CD14-positive monocyte (primary cell): ENCODE results near the gene SSU72. TPM values are rescaled to one million over a fixed set of nuclear protein-coding genes. Genes with fewer than 3 reads are reported as not detected.

Experiments
- DNase-seq, 3 donors: peaks; one replicate each; pipeline ENCODE4 v3.0.0-alpha.2; 2011 to 2022
- H2AFZ ChIP-seq: 2 replicates; pipeline ENCODE4 v1.6.0; 2012; ENCODE audit warnings: mild to moderate bottlenecking, low read depth, low read length, inconsistent platforms; ENCODE audit not compliant: insufficient read depth, poor library complexity, severe bottlenecking
- H3K27ac ChIP-seq, 2 donors: 1 replicate in 1 of 2; 2 replicates in 1 of 2; pipeline ENCODE4 v1.5.1; 2012 to 2013; ENCODE audit warnings: low read length in 2 of 2, control low read depth in 1 of 2, inconsistent platforms in 1 of 2, low read depth in 1 of 2, mild to moderate bottlenecking in 1 of 2
- H3K27me3 ChIP-seq, 2 donors: one replicate each; pipeline versions ENCODE4 v1.6.0 to v1.6.1; 2011 to 2013; ENCODE audit warnings: low read length in 2 of 2; ENCODE audit not compliant: control insufficient read depth in 2 of 2, insufficient read depth in 2 of 2
- H3K36me3 ChIP-seq, 2 donors: replicated peaks in 1 of 2; 1 replicate in 1 of 2; 2 replicates in 1 of 2; pipeline versions ENCODE4 v1.5.1 to v1.6.1; 2012 to 2013; ENCODE audit warnings: low read length in 2 of 2, control low read depth in 1 of 2, inconsistent platforms in 1 of 2, mild to moderate bottlenecking in 1 of 2; ENCODE audit not compliant: insufficient read depth in 2 of 2, control insufficient read depth in 1 of 2
- H3K4me1 ChIP-seq, 2 donors: 1 replicate in 1 of 2; 2 replicates in 1 of 2; pipeline versions ENCODE4 v1.5.1 to v1.6.1; 2012 to 2013; ENCODE audit warnings: low read length in 2 of 2, control low read depth in 1 of 2, inconsistent platforms in 1 of 2, mild to moderate bottlenecking in 1 of 2, moderate library complexity in 1 of 2; ENCODE audit not compliant: insufficient read depth in 2 of 2, control insufficient read depth in 1 of 2
- H3K4me2 ChIP-seq: replicated peaks from 2 replicates; pipeline ENCODE3; 2012; ENCODE audit warnings: low read length, moderate library complexity, mild to moderate bottlenecking; ENCODE audit not compliant: poor library complexity, severe bottlenecking; ENCODE audit errors: extremely low read depth
- H3K4me3 ChIP-seq, 3 experiments: fragments of 200-600 bp in 1 of 3; sonication (generic) in 1 of 3; replicated peaks in 1 of 3; 1 replicate in 2 of 3; 2 replicates in 1 of 3; pipeline ENCODE4 v1.5.1; 2011 to 2013; ENCODE audit warnings: low read length in 3 of 3, mild to moderate bottlenecking in 3 of 3, control low read depth in 2 of 3, low read depth in 2 of 3, inconsistent platforms in 1 of 3, moderate library complexity in 1 of 3
- H3K79me2 ChIP-seq: 2 replicates; pipeline ENCODE4 v1.6.0; 2012; ENCODE audit warnings: mild to moderate bottlenecking, control low read depth, inconsistent platforms, low read length, moderate library complexity; ENCODE audit not compliant: insufficient read depth
- H3K9ac ChIP-seq: 2 replicates; pipeline ENCODE4 v1.6.0; 2017; ENCODE audit warnings: low read length, mild to moderate bottlenecking; ENCODE audit not compliant: insufficient read depth, poor library complexity, severe bottlenecking
- H3K9me3 ChIP-seq, 2 donors: replicated peaks in 1 of 2; 1 replicate in 1 of 2; 2 replicates in 1 of 2; pipeline versions ENCODE4 v1.5.1 to v1.6.1; 2012 to 2013; ENCODE audit warnings: low read length in 2 of 2, control low read depth in 1 of 2; ENCODE audit not compliant: control insufficient read depth in 1 of 2, insufficient read depth in 1 of 2
- H4K20me1 ChIP-seq: 2 replicates; pipeline ENCODE4 v1.6.0; 2012; ENCODE audit warnings: mild to moderate bottlenecking, low read length, control low read depth, moderate library complexity; ENCODE audit not compliant: insufficient read depth
- H3K27ac Mint-ChIP-seq, 7 donors: one replicate each; pipeline ENCODE4 v1.8.0; 2020; ENCODE audit warnings: mild to moderate bottlenecking in 7 of 7, mixed read lengths in 7 of 7, moderate library complexity in 6 of 7, inconsistent platforms in 2 of 7
- H3K27me3 Mint-ChIP-seq, 3 donors: one replicate each; pipeline ENCODE4 v1.8.0; 2021 to 2022; ENCODE audit warnings: low read depth in 3 of 3, mild to moderate bottlenecking in 3 of 3, mixed read lengths in 3 of 3, moderate library complexity in 3 of 3, inconsistent platforms in 1 of 3
- H3K36me3 Mint-ChIP-seq, 2 donors: one replicate each; pipeline ENCODE4 v1.8.0; 2020; ENCODE audit warnings: mixed read lengths in 2 of 2, inconsistent platforms in 1 of 2, mild to moderate bottlenecking in 1 of 2
- H3K4me1 Mint-ChIP-seq: one replicate; pipeline ENCODE4 v1.8.0; 2020; ENCODE audit warnings: mild to moderate bottlenecking, mixed read lengths
- H3K4me3 Mint-ChIP-seq, 2 donors: one replicate each; pipeline ENCODE4 v1.8.0; 2020; ENCODE audit warnings: mild to moderate bottlenecking in 2 of 2, mixed read lengths in 2 of 2, moderate library complexity in 1 of 2
- H3K9me3 Mint-ChIP-seq, 7 donors: one replicate each; pipeline ENCODE4 v1.8.0; 2020 to 2022; ENCODE audit warnings: mixed read lengths in 7 of 7, mild to moderate bottlenecking in 6 of 7, moderate library complexity in 6 of 7, inconsistent platforms in 2 of 7
- CTCF ChIP-seq: fragments of 200-600 bp; IDR thresholded peaks from one replicate; pipeline ENCODE4 v1.8.0; 2022; ENCODE audit warnings: antibody characterized with exemption, mild to moderate bottlenecking
- WGBS: methylation state at CpG from one replicate; pipeline ENCODE4 v1.1.5; 2013; ENCODE audit warnings: missing lambda C conversion rate; ENCODE audit not compliant: insufficient coverage; 5-methylcytosine and 5-hydroxymethylcytosine counted together
- intact Hi-C, 2 donors: fragments of 100-400 bp; cut with micrococcal nuclease; formaldehyde crosslinking; loops; one replicate each; pipeline versions ENCODE4 v1.15.0 to v1.15.1; 2023
- polyA plus RNA-seq, 3 donors: library from polyadenylated mRNA; depleted of rRNA in 1 of 3; unstranded in 2 of 3; stranded (reverse) in 1 of 3; fragments of 300-500 nt in 2 of 3; fragments of >200 nt in 1 of 3; fragmentation: Illumina TruSeq in 2 of 3; gene quantifications; 1 replicate in 2 of 3; 2 replicates in 1 of 3; pipeline ENCODE4 v1.2.3, GENCODE V29; 2012 to 2021

Gene SSU72
- polyA plus RNA-seq, 3 donors = 88.1 to 168 (median 138) TPM

- H3K27ac Mint-ChIP-seq = no peak overlapping the region
- peaks cover 4 to 28% (median 17%) of the 10 kb centered on the region in 3 donors for H3K27me3 Mint-ChIP-seq
- peaks cover 2% of the 10 kb centered on the region for H3K4me1 Mint-ChIP-seq
- H3K9me3 Mint-ChIP-seq = peaks cover 0 to 3% (median 0%) of the 10 kb centered on the region in 7 donors
- Histone ChIP-seq H3K27ac (no peak overlapping the region), H3K79me2 (no peaks in the 10 kb centered on the region), H3K4me3 (no peak overlapping the region), H3K27me3 (peaks cover 0 to 20% of the 10 kb centered on the region in 2 donors), H2AFZ (no peak overlapping the region), H4K20me1 (peaks cover 7% of the 10 kb centered on the region), H3K4me2 (no peak overlapping the region), H3K36me3 (peaks cover 20 to 22% of the 10 kb centered on the region in 2 donors), H3K9ac (no peak overlapping the region), H3K4me1 (peaks cover 0 to 7% of the 10 kb centered on the region in 2 donors), H3K9me3 (no peaks in the 10 kb centered on the region)
- H3K36me3 Mint-ChIP-seq = peaks cover 20 to 22% of the 10 kb centered on the region in 2 donors
- H3K4me3 Mint-ChIP-seq = no peak overlapping the region
- no peak for DNase-seq
- intact Hi-C loops = no loop called here
- 94% methylated on average over 23 of the region's 23 CpGs for WGBS
- TF ChIP-seq CTCF = no peak
These were observed 36.3 kb downstream of the SSU72 start for GRCh38 chr1:1538334-1538733.

GRCh38 chr1:1537626-1538250 lies 36.9 kb downstream of the SSU72 start:
- H3K9ac ChIP-seq = no peak overlapping the region
- no peak overlapping the region for H3K27ac ChIP-seq
- H4K20me1 ChIP-seq = peaks cover 7% of the 10 kb centered on the region
- H3K9me3 ChIP-seq = peaks cover 0 to under 1% of the 10 kb centered on the region in 2 donors
- no peak for DNase-seq
- Mint-ChIP-seq H3K4me1 (peaks cover 4% of the 10 kb centered on the region), H3K36me3 (peaks cover 16 to 17% of the 10 kb centered on the region in 2 donors), H3K27ac (no peak overlapping the region), H3K9me3 (peaks cover 0 to 3% (median 0%) of the 10 kb centered on the region in 7 donors), H3K4me3 (no peak overlapping the region), H3K27me3 (peaks cover 4 to 28% (median 17%) of the 10 kb centered on the region in 3 donors)
- H3K79me2 ChIP-seq = no peaks in the 10 kb centered on the region
- H3K27me3 ChIP-seq = peaks cover 0 to 20% of the 10 kb centered on the region in 2 donors
- peaks cover 14 to 16% of the 10 kb centered on the region in 2 donors for H3K36me3 ChIP-seq
- no peak overlapping the region for H3K4me2 ChIP-seq
- no peak overlapping the region for H2AFZ ChIP-seq
- 95% methylated on average over 28 of the region's 32 CpGs for WGBS
- TF ChIP-seq CTCF = no peak
- no peak overlapping the region for H3K4me3 ChIP-seq
- peaks cover 3 to 7% of the 10 kb centered on the region in 2 donors for H3K4me1 ChIP-seq
- intact Hi-C loops = no loop called here
